H9 (cell line): ENCODE data around the gene SLC25A11. TPM values are rescaled to one million over a fixed set of nuclear protein-coding genes. Genes with fewer than 3 reads are reported as not detected.

ENCODE experiments used
- DNase-seq: peaks from one replicate; pipeline ENCODE4 v3.0.0-alpha.2; 2017
- H2AFZ ChIP-seq: one replicate; pipeline ENCODE4 v1.6.1; 2013; ENCODE audit warnings: mild to moderate bottlenecking, low read length, control low read depth, moderate library complexity
- H2AK5ac ChIP-seq: 2 replicates; pipeline ENCODE4 v1.6.1; 2013; ENCODE audit warnings: low read length, control low read depth, mixed read lengths; ENCODE audit not compliant: insufficient read length
- H2BK120ac ChIP-seq: one replicate; pipeline ENCODE4 v1.6.1; 2013; ENCODE audit warnings: low read depth, mild to moderate bottlenecking, low read length, control low read depth, inconsistent platforms; ENCODE audit not compliant: poor library complexity, severe bottlenecking
- H2BK12ac ChIP-seq: 2 replicates; pipeline ENCODE4 v1.6.1; 2013; ENCODE audit warnings: low read length, control low read depth, mixed read lengths, low read depth; ENCODE audit not compliant: insufficient read length
- H2BK15ac ChIP-seq: 2 replicates; pipeline ENCODE4 v1.6.1; 2013; ENCODE audit warnings: low read depth, low read length, control low read depth
- H2BK20ac ChIP-seq: one replicate; pipeline ENCODE4 v1.6.1; 2013; ENCODE audit warnings: low read depth, mild to moderate bottlenecking, low read length, control low read depth, inconsistent platforms; ENCODE audit not compliant: poor library complexity, severe bottlenecking
- H2BK5ac ChIP-seq: 2 replicates; pipeline ENCODE4 v1.6.1; 2013; ENCODE audit warnings: low read length, control low read depth, mixed read lengths; ENCODE audit not compliant: insufficient read length
- H3K14ac ChIP-seq: 2 replicates; pipeline ENCODE4 v1.6.1; 2013; ENCODE audit warnings: low read length, control low read depth; ENCODE audit not compliant: insufficient read depth
- H3K18ac ChIP-seq: 2 replicates; pipeline ENCODE4 v1.6.1; 2013; ENCODE audit warnings: low read depth, mild to moderate bottlenecking, mixed read lengths, low read length, control low read depth; ENCODE audit not compliant: insufficient read length
- H3K23ac ChIP-seq: 2 replicates; pipeline ENCODE4 v1.6.1; 2013; ENCODE audit warnings: low read length, control low read depth, mixed read lengths, low read depth; ENCODE audit not compliant: insufficient read length
- H3K23me2 ChIP-seq: 2 replicates; pipeline ENCODE4 v1.6.1; 2013; ENCODE audit warnings: low read depth, mild to moderate bottlenecking, mixed read lengths, low read length, control low read depth; ENCODE audit not compliant: insufficient read length, poor library complexity, severe bottlenecking
- H3K27ac ChIP-seq: 2 replicates; pipeline ENCODE4 v1.5.1; 2013; ENCODE audit warnings: low read length, control low read depth, mixed read lengths, low read depth; ENCODE audit not compliant: insufficient read length
- H3K27me3 ChIP-seq: 2 replicates; pipeline ENCODE4 v1.6.1; 2013; ENCODE audit warnings: low read length, control low read depth, inconsistent platforms; ENCODE audit not compliant: insufficient read depth
- H3K4ac ChIP-seq: 2 replicates; pipeline ENCODE4 v1.6.1; 2013; ENCODE audit warnings: low read depth, mild to moderate bottlenecking, control low read depth, inconsistent platforms, low read length, moderate library complexity
- H3K4me1 ChIP-seq: 2 replicates; pipeline ENCODE4 v1.6.1; 2013; ENCODE audit warnings: low read length, control low read depth, inconsistent platforms; ENCODE audit not compliant: insufficient read depth
- H3K4me2 ChIP-seq: 2 replicates; pipeline ENCODE4 v1.6.1; 2013; ENCODE audit warnings: low read length, control low read depth, mixed read lengths; ENCODE audit not compliant: insufficient read length, insufficient read depth
- H3K56ac ChIP-seq: 2 replicates; pipeline ENCODE4 v1.6.1; 2013; ENCODE audit warnings: low read depth, mild to moderate bottlenecking, mixed read lengths, low read length, control low read depth; ENCODE audit not compliant: insufficient read length
- H3K79me1 ChIP-seq: 2 replicates; pipeline ENCODE4 v1.6.1; 2013; ENCODE audit warnings: low read depth, mild to moderate bottlenecking, moderate library complexity, low read length, control low read depth, inconsistent platforms; ENCODE audit not compliant: insufficient read depth, poor library complexity, severe bottlenecking
- H3K79me2 ChIP-seq: 2 replicates; pipeline ENCODE4 v1.6.1; 2013; ENCODE audit warnings: low read length, control low read depth, inconsistent platforms; ENCODE audit not compliant: insufficient read depth
- H3K9ac ChIP-seq: 2 replicates; pipeline ENCODE4 v1.6.1; 2013; ENCODE audit warnings: low read length, control low read depth, mixed read lengths; ENCODE audit not compliant: insufficient read length; ENCODE audit errors: extremely low read depth
- H3K9me3 ChIP-seq: one replicate; pipeline ENCODE4 v1.6.1; 2013; ENCODE audit warnings: low read depth, low read length, inconsistent platforms; ENCODE audit not compliant: control insufficient read depth
- H3T11ph ChIP-seq: one replicate; pipeline ENCODE4 v1.6.1; 2013; ENCODE audit warnings: mild to moderate bottlenecking, low read length, control low read depth, inconsistent platforms
- H4K20me1 ChIP-seq: one replicate; pipeline ENCODE4 v1.6.1; 2013; ENCODE audit not compliant: control insufficient read depth, insufficient read length, insufficient read depth
- H4K5ac ChIP-seq: 2 replicates; pipeline ENCODE4 v1.6.1; 2013; ENCODE audit warnings: low read depth, mild to moderate bottlenecking, mixed read lengths, low read length, control low read depth; ENCODE audit not compliant: insufficient read length
- H4K8ac ChIP-seq: replicated peaks from 2 replicates; pipeline ENCODE4 v1.6.1; 2013; ENCODE audit warnings: low read length, control low read depth, mixed read lengths, low read depth; ENCODE audit not compliant: insufficient read length
- H4K91ac ChIP-seq: 2 replicates; pipeline ENCODE4 v1.6.1; 2013; ENCODE audit warnings: low read depth, mild to moderate bottlenecking, moderate library complexity, mixed read lengths, low read length, control low read depth; ENCODE audit not compliant: insufficient read length
- H3K27ac Mint-ChIP-seq, 3 experiments: 2 replicates in 2 of 3; 3 replicates in 1 of 3; pipeline ENCODE4 v1.8.0; 2020 to 2021; ENCODE audit warnings: mixed read lengths in 3 of 3, mild to moderate bottlenecking in 1 of 3, moderate library complexity in 1 of 3
- H3K27me3 Mint-ChIP-seq: 2 replicates; pipeline ENCODE4 v1.8.0; 2021; ENCODE audit warnings: low read depth, mild to moderate bottlenecking, moderate library complexity, mixed read lengths
- H3K36me3 Mint-ChIP-seq, 3 experiments: 2 replicates in 2 of 3; 3 replicates in 1 of 3; pipeline ENCODE4 v1.8.0; 2020 to 2021; ENCODE audit warnings: low read depth in 3 of 3, mixed read lengths in 3 of 3; ENCODE audit not compliant: insufficient read depth in 1 of 3
- H3K4me1 Mint-ChIP-seq, 2 experiments: 2 replicates each; pipeline ENCODE4 v1.8.0; 2020; ENCODE audit warnings: mixed read lengths in 2 of 2
- H3K4me3 Mint-ChIP-seq, 2 experiments: 2 replicates in 1 of 2; 3 replicates in 1 of 2; pipeline ENCODE4 v1.8.0; 2020 to 2021; ENCODE audit warnings: mild to moderate bottlenecking in 2 of 2, mixed read lengths in 2 of 2, moderate library complexity in 1 of 2
- H3K9me3 Mint-ChIP-seq, 2 experiments: 2 replicates in 1 of 2; 3 replicates in 1 of 2; pipeline ENCODE4 v1.8.0; 2020; ENCODE audit warnings: mild to moderate bottlenecking in 2 of 2, mixed read lengths in 2 of 2, moderate library complexity in 1 of 2
- CTCF ChIP-seq: fragments of 200-600 bp; sonication (generic); conservative IDR thresholded peaks from 3 replicates; pipeline ENCODE4 v1.8.0; 2021; ENCODE audit warnings: antibody characterized with exemption, mild to moderate bottlenecking
- WGBS: extraction: QIAGEN DNeasy Blood & Tissue Kit; methylation state at CpG from one replicate; pipeline ENCODE4 v1.1.7; 2013; ENCODE audit warnings: missing lambda C conversion rate, low lambda C conversion rate, mixed read lengths; ENCODE audit not compliant: insufficient read length; ENCODE audit errors: extremely low coverage; 5-methylcytosine and 5-hydroxymethylcytosine counted together
- total RNA-seq: library from RNA; stranded (reverse); gene quantifications from 2 replicates; pipeline ENCODE4 v1.2.1, GENCODE V29; 2021

The SLC25A11 gene
- total RNA-seq, 1 experiment from 2014 or later, result 74.9 TPM

GRCh38 chr17:4901108-4901647 is 38.7 kb downstream of the SLC25A11 start:
- Histone ChIP-seq H4K5ac (no peak overlapping the region), H3K27ac (no peak overlapping the region), H2BK12ac (no peak overlapping the region), H3K4me1 (peaks cover 3% of the 10 kb centered on the region; the same call in 1 of the 2 replicates), H3K4me2 (peak overlapping the region; percentile 13), H2BK5ac (no peak overlapping the region), H3K18ac (no peak overlapping the region), H3K56ac (no peak overlapping the region), H3K9ac (no peak overlapping the region), H3K27me3 (no peaks in the 10 kb centered on the region), H3T11ph (no peak overlapping the region), H2BK20ac (no peak overlapping the region), H4K20me1 (no peaks in the 10 kb centered on the region), H3K14ac (no peak overlapping the region), H2BK15ac (no peak overlapping the region), H3K9me3 (no peaks in the 10 kb centered on the region), H3K4ac (no peak overlapping the region), H4K91ac (no peak overlapping the region), H2BK120ac (no peak overlapping the region), H4K8ac (no peak overlapping the region), H3K79me2 (no peaks in the 10 kb centered on the region), H3K79me1 (no peaks in the 10 kb centered on the region), H2AK5ac (no peak overlapping the region), H3K23me2 (peaks cover 12% of the 10 kb centered on the region), H2AFZ (no peak overlapping the region), H3K23ac (no peak overlapping the region)
- H3K4me1 Mint-ChIP-seq, result peaks cover 10 to 28% of the 10 kb centered on the region in 2 experiments
- peaks cover 2 to 10% (median 7%) of the 10 kb centered on the region in 3 experiments; a peak in 5 of 7 replicates for H3K36me3 Mint-ChIP-seq
- DNase-seq, result no peak
- H3K4me3 Mint-ChIP-seq, result peak overlapping the region; percentile 46 to 88
- H3K27ac Mint-ChIP-seq, result no peak overlapping the region
- no peaks in the 10 kb centered on the region for H3K9me3 Mint-ChIP-seq
- no peak for TF ChIP-seq CTCF
- peaks cover 13% of the 10 kb centered on the region for H3K27me3 Mint-ChIP-seq
- WGBS, result no CpG with 5 or more reads among the region's 37 CpGs
